Measurements from ENCODE around the gene FAM13A.
"Not testable (repeated sequence)": the region's sequence is repeated elsewhere in the genome, so short reads cannot be mapped to it uniquely, and the experiment has no call there.

FAM13A gene

GRCh38 chr4:88955580-88956380, 101.2 kb downstream of the FAM13A start:
- no peak for DNase-seq

GRCh38 chr4:88953400-88953799, 103.6 kb downstream of the FAM13A start:
- no peak for DNase-seq

- DNase-seq, result no peak
These were observed 104.9 kb downstream of the FAM13A start for GRCh38 chr4:88952081-88952480.

- no peak for DNase-seq
These were observed 107.4 kb downstream of the FAM13A start for GRCh38 chr4:88949605-88950004.

GRCh38 chr4:88940506-88940905, 116.5 kb downstream of the FAM13A start:
- DNase-seq, result no peak

GRCh38 chr4:88939697-88940096, 117.3 kb downstream of the FAM13A start:
- DNase-seq, result no peak

GRCh38 chr4:88938138-88938537, 118.8 kb downstream of the FAM13A start:
- no peak for DNase-seq

- DNase-seq, result no peak
These were observed 119.9 kb downstream of the FAM13A start for GRCh38 chr4:88937081-88937480.

- no peak for DNase-seq
These were observed 123.4 kb downstream of the FAM13A start for GRCh38 chr4:88933414-88934160.

- no peak for DNase-seq
These were observed 128.1 kb downstream of the FAM13A start for GRCh38 chr4:88928852-88929251.

GRCh38 chr4:88927420-88927819, 129.6 kb downstream of the FAM13A start:
- no peak for DNase-seq

GRCh38 chr4:88919056-88919455, 137.9 kb downstream of the FAM13A start:
- DNase-seq, result no peak

- DNase-seq, result not testable (repeated sequence)
These were observed 143.8 kb downstream of the FAM13A start for GRCh38 chr4:88913181-88913580.

- no peak for DNase-seq
These were observed 145.5 kb downstream of the FAM13A start for GRCh38 chr4:88911246-88912212.

- no peak for DNase-seq
These were observed 146.9 kb downstream of the FAM13A start for GRCh38 chr4:88910101-88910500.

GRCh38 chr4:88908521-88908920, 148.5 kb downstream of the FAM13A start:
- DNase-seq, result no peak

GRCh38 chr4:88908003-88908402, 149.0 kb downstream of the FAM13A start:
- no peak for DNase-seq

GRCh38 chr4:88907478-88907877, 149.5 kb downstream of the FAM13A start:
- no peak for DNase-seq

GRCh38 chr4:88904240-88904639, 152.7 kb downstream of the FAM13A start:
- not testable (repeated sequence) for DNase-seq

GRCh38 chr4:88900432-88900831, 156.6 kb downstream of the FAM13A start:
- DNase-seq, result no peak

- no peak for DNase-seq
These were observed 159.2 kb downstream of the FAM13A start for GRCh38 chr4:88897752-88898151.

GRCh38 chr4:88897180-88897579, 159.8 kb downstream of the FAM13A start:
- DNase-seq, result no peak

GRCh38 chr4:88893961-88894360, 163.0 kb downstream of the FAM13A start:
- no peak for DNase-seq
